Measurements from ENCODE around the gene CAMKK2. TPM values are rescaled to one million over a fixed set of nuclear protein-coding genes. Genes with fewer than 3 reads are reported as not detected.

The CAMKK2 gene
- total RNA-seq, 1 experiment from 2014 or later = 24.7 TPM

GRCh38 chr12:121290410-121290809 lies 6.1 kb downstream of the CAMKK2 start:
- Mint-ChIP-seq H3K27me3 (ENCODE audit: low read depth) (no peaks in the 10 kb centered on the region), H3K4me3 (no peak overlapping the region), H3K27ac (no peak overlapping the region), H3K9me3 (no peaks in the 10 kb centered on the region), H3K36me3 (ENCODE audit: insufficient read depth in 1 of 3, low read depth in 3 of 3) (peaks cover 9 to 21% (median 12%) of the 10 kb centered on the region in 3 experiments; a peak in 6 of 7 replicates), H3K4me1 (peaks cover 17 to 26% of the 10 kb centered on the region in 2 experiments)
- H3K23ac ChIP-seq (ENCODE audit: insufficient read length, low read depth, low read length) = no peak overlapping the region
- H3K23me2 ChIP-seq (ENCODE audit: insufficient read length, low read depth, low read length, poor library complexity, severe bottlenecking) = peaks cover under 1% of the 10 kb centered on the region
- H2AFZ ChIP-seq (ENCODE audit: low read length) = no peak overlapping the region
- H2BK120ac ChIP-seq (ENCODE audit: low read depth, low read length, poor library complexity, severe bottlenecking) = no peak overlapping the region
- no peak overlapping the region for H2AK5ac ChIP-seq (ENCODE audit: insufficient read length, low read length)
- H3K14ac ChIP-seq (ENCODE audit: insufficient read depth, low read length) = no peak overlapping the region
- no peak overlapping the region for H3K4me2 ChIP-seq (ENCODE audit: insufficient read depth, insufficient read length, low read length)
- no peak overlapping the region for H4K5ac ChIP-seq (ENCODE audit: insufficient read length, low read depth, low read length)
- H3K56ac ChIP-seq (ENCODE audit: insufficient read length, low read depth, low read length) = no peak overlapping the region
- WGBS (ENCODE audit: extremely low coverage, insufficient read length, low lambda C conversion rate) = no CpG with 5 or more reads among the region's 5 CpGs
- peaks cover 2% of the 10 kb centered on the region; the same call in 1 of the 2 replicates for H3K79me2 ChIP-seq (ENCODE audit: insufficient read depth, low read length)
- H2BK12ac ChIP-seq (ENCODE audit: insufficient read length, low read depth, low read length) = no peak overlapping the region
- H3K27me3 ChIP-seq (ENCODE audit: insufficient read depth, low read length) = no peaks in the 10 kb centered on the region
- no peak overlapping the region for H3K27ac ChIP-seq (ENCODE audit: insufficient read length, low read depth, low read length)
- H3K4ac ChIP-seq (ENCODE audit: low read depth, low read length) = no peak overlapping the region
- H4K20me1 ChIP-seq (ENCODE audit: control insufficient read depth, insufficient read depth, insufficient read length) = no peaks in the 10 kb centered on the region
- H3T11ph ChIP-seq (ENCODE audit: low read length) = no peak overlapping the region
- H3K18ac ChIP-seq (ENCODE audit: insufficient read length, low read depth, low read length) = no peak overlapping the region
- H3K79me1 ChIP-seq (ENCODE audit: insufficient read depth, low read depth, low read length, poor library complexity, severe bottlenecking) = peaks cover 6% of the 10 kb centered on the region
- H2BK15ac ChIP-seq (ENCODE audit: low read depth, low read length) = no peak overlapping the region
- H4K8ac ChIP-seq (replicated peaks; ENCODE audit: insufficient read length, low read depth, low read length) = no peak overlapping the region
- no peak overlapping the region for H2BK5ac ChIP-seq (ENCODE audit: insufficient read length, low read length)
- H3K9ac ChIP-seq (ENCODE audit: extremely low read depth, insufficient read length, low read length) = no peak overlapping the region
- no peak overlapping the region for H2BK20ac ChIP-seq (ENCODE audit: low read depth, low read length, poor library complexity, severe bottlenecking)
- no peak for DNase-seq
- peaks cover 3% of the 10 kb centered on the region; the same call in 1 of the 2 replicates for H3K4me1 ChIP-seq (ENCODE audit: insufficient read depth, low read length)
- H4K91ac ChIP-seq (ENCODE audit: insufficient read length, low read depth, low read length) = no peak overlapping the region
- H3K9me3 ChIP-seq (ENCODE audit: control insufficient read depth, low read depth, low read length) = no peaks in the 10 kb centered on the region
- no peak for TF ChIP-seq CTCF (conservative IDR thresholded peaks at IDR 0.05)
